ENCODE results near the gene FOXA2. TPM values are rescaled to one million over a fixed set of nuclear protein-coding genes. Genes with fewer than 3 reads are reported as not detected.
"Not testable (repeated sequence)": the region's sequence is repeated elsewhere in the genome, so short reads cannot be mapped to it uniquely, and the experiment has no call there.

Gene FOXA2
- total and polyA plus RNA-seq, 10 donors: not detected

GRCh38 chr20:22555791-22556564 is 28.4 kb downstream of the FOXA2 start:
- Histone ChIP-seq H3K36me3 (no peaks in the 10 kb centered on the region), H3K27ac (no peak overlapping the region), H3K4me3 (no peak overlapping the region), H3K4me1 (no peaks in the 10 kb centered on the region), H3K27me3 (replicated peaks in 1 of 7) (peaks cover 0 to 74% (median 23%) of the 10 kb centered on the region in 7 donors), H3K9me3 (peaks cover 0 to 9% (median 0%) of the 10 kb centered on the region in 8 donors)
- DNase-seq: no peak
- 69 to 85% (median 77%) methylated on average over 5 of the region's 5 CpGs for WGBS, 5 donors
- intact Hi-C loops (cut with DNase I; ENCODE audit: low total_unique reads): no loop called here
- no peak for TF ChIP-seq POLR2AphosphoS5 (IDR thresholded peaks at IDR 0.05)
- no peak for TF ChIP-seq POLR2A (IDR thresholded peaks at IDR 0.05)
- TF ChIP-seq CTCF (IDR thresholded peaks at IDR 0.05 in 8 of 11, conservative IDR thresholded peaks at IDR 0.05 in 3 of 11): no peak

GRCh38 chr20:22554391-22554790 is 30.0 kb downstream of the FOXA2 start:
- WGBS, 5 donors: 83 to 92% (median 88%) methylated on average over 2 of the region's 2 CpGs
- intact Hi-C loops (cut with DNase I; ENCODE audit: low total_unique reads): no loop called here
- no peak for DNase-seq
- Histone ChIP-seq H3K36me3 (no peaks in the 10 kb centered on the region), H3K27ac (no peak overlapping the region), H3K4me3 (no peak overlapping the region), H3K9me3 (peaks cover 0 to 13% (median 0%) of the 10 kb centered on the region in 8 donors), H3K27me3 (replicated peaks in 1 of 7) (peaks cover 0 to 70% (median 10%) of the 10 kb centered on the region in 7 donors), H3K4me1 (no peaks in the 10 kb centered on the region)
- TF ChIP-seq CTCF (IDR thresholded peaks at IDR 0.05 in 8 of 11, conservative IDR thresholded peaks at IDR 0.05 in 3 of 11) (no peak), POLR2AphosphoS5 (IDR thresholded peaks at IDR 0.05) (no peak), POLR2A (IDR thresholded peaks at IDR 0.05) (no peak)

GRCh38 chr20:22550514-22550913 is 33.9 kb downstream of the FOXA2 start:
- H3K9me3 ChIP-seq: peaks cover 0 to 16% (median 0%) of the 10 kb centered on the region in 8 donors
- H3K4me1 ChIP-seq; DNase-seq; intact Hi-C loops (cut with DNase I; ENCODE audit: low total_unique reads); H3K4me3 ChIP-seq; H3K36me3 ChIP-seq; H3K27ac ChIP-seq: not testable (repeated sequence)
- 64 to 74% (median 71%) methylated on average over 4 of the region's 4 CpGs for WGBS, 5 donors
- H3K27me3 ChIP-seq (replicated peaks in 1 of 7): peaks cover 0 to 58% (median 0%) of the 10 kb centered on the region in 7 donors

- DNase-seq: no peak
- H3K4me3 ChIP-seq: no peak overlapping the region
- no peaks in the 10 kb centered on the region for H3K4me1 ChIP-seq
- 58 to 86% (median 63%) methylated on average over 4 of the region's 4 CpGs for WGBS, 5 donors
- peaks cover 0 to 65% (median 0%) of the 10 kb centered on the region in 7 donors for H3K27me3 ChIP-seq (replicated peaks in 1 of 7)
- no peak overlapping the region for H3K27ac ChIP-seq
- intact Hi-C loops (cut with DNase I; ENCODE audit: low total_unique reads): no loop called here
- peaks cover 0 to 8% (median 0%) of the 10 kb centered on the region in 8 donors for H3K9me3 ChIP-seq
- H3K36me3 ChIP-seq: no peaks in the 10 kb centered on the region
- TF ChIP-seq POLR2AphosphoS5 (IDR thresholded peaks at IDR 0.05): no peak
- no peak for TF ChIP-seq POLR2A (IDR thresholded peaks at IDR 0.05)
- no peak for TF ChIP-seq CTCF (IDR thresholded peaks at IDR 0.05 in 8 of 11, conservative IDR thresholded peaks at IDR 0.05 in 3 of 11)
Observed at GRCh38 chr20:22548040-22548439, 36.3 kb downstream of the FOXA2 start.

Measured in spleen (tissue), 11 donors.